Measurements from ENCODE around the gene FGD6. TPM values are rescaled to one million over a fixed set of nuclear protein-coding genes. Genes with fewer than 3 reads are reported as not detected.
A peak's percentile ranks its signal among the peaks of the same experiment; 100 is the strongest.

The FGD6 gene
- total and polyA plus RNA-seq, 2 experiments from 2014 or later, result 10.4 to 17.2 TPM

GRCh38 chr12:95100264-95101190, 116.7 kb downstream of the FGD6 start:
- DNase-seq (ENCODE audit: low spot score), result no peak
- WGBS (ENCODE audit: low lambda C conversion rate, missing lambda C conversion rate), result 69% methylated on average over 11 of the region's 11 CpGs
- Histone ChIP-seq H3K9me3 (ENCODE audit: low read depth) (no peaks in the 10 kb centered on the region), H3K9me2 (replicated peaks; ENCODE audit: insufficient read depth) (no peaks in the 10 kb centered on the region), H3K4me2 (peak overlapping the region; percentile 15), H2AFZ (no peak overlapping the region), H3K4me3 (no peak overlapping the region), H3K4me1 (ENCODE audit: insufficient read depth) (peaks cover 30% of the 10 kb centered on the region), H3K27ac (peak overlapping the region; percentile 31), H3K36me3 (replicated peaks; ENCODE audit: insufficient read depth, low read depth) (peaks cover 8% of the 10 kb centered on the region), H4K20me1 (ENCODE audit: insufficient read depth, poor library complexity, severe bottlenecking) (no peaks in the 10 kb centered on the region), H3K27me3 (no peaks in the 10 kb centered on the region), H3K79me2 (no peaks in the 10 kb centered on the region)
- TF ChIP-seq CTCF (IDR thresholded peaks at IDR 0.05; ENCODE audit: poor library complexity), result no peak
- no peak for TF ChIP-seq EZH2 (IDR thresholded peaks at IDR 0.05; ENCODE audit: borderline replicate concordance)
- TF ChIP-seq EZH2phosphoT487 (IDR thresholded peaks at IDR 0.05; ENCODE audit: low read depth, severe bottlenecking, unreplicated experiment), result no peak

- WGBS (ENCODE audit: low lambda C conversion rate, missing lambda C conversion rate), result 96% methylated on average over 4 of the region's 4 CpGs
- H3K9me2 ChIP-seq (replicated peaks; ENCODE audit: insufficient read depth), result no peaks in the 10 kb centered on the region
Measured at GRCh38 chr12:95099270-95099790, 117.9 kb downstream of the FGD6 start.

GRCh38 chr12:95096852-95097251, 120.4 kb downstream of the FGD6 start:
- Histone ChIP-seq H3K36me3 (replicated peaks; ENCODE audit: insufficient read depth, low read depth) (no peaks in the 10 kb centered on the region), H3K9me3 (ENCODE audit: low read depth) (no peaks in the 10 kb centered on the region), H4K20me1 (ENCODE audit: insufficient read depth, poor library complexity, severe bottlenecking) (no peaks in the 10 kb centered on the region), H3K4me3 (no peak overlapping the region), H3K79me2 (no peaks in the 10 kb centered on the region), H2AFZ (no peak overlapping the region), H3K4me2 (no peak overlapping the region), H3K9me2 (replicated peaks; ENCODE audit: insufficient read depth) (no peaks in the 10 kb centered on the region), H3K27ac (peak overlapping the region; percentile 44), H3K4me1 (ENCODE audit: insufficient read depth) (peaks cover 30% of the 10 kb centered on the region), H3K27me3 (no peaks in the 10 kb centered on the region)
- DNase-seq (ENCODE audit: low spot score), result no peak
- 42% methylated on average over 3 of the region's 3 CpGs for WGBS (ENCODE audit: low lambda C conversion rate, missing lambda C conversion rate)
- TF ChIP-seq CTCF (IDR thresholded peaks at IDR 0.05; ENCODE audit: poor library complexity) (no peak), EZH2phosphoT487 (IDR thresholded peaks at IDR 0.05; ENCODE audit: low read depth, severe bottlenecking, unreplicated experiment) (no peak), EZH2 (IDR thresholded peaks at IDR 0.05; ENCODE audit: borderline replicate concordance) (no peak)

More at GRCh38 chr12:95099270-95099790, 117.9 kb downstream of the FGD6 start:
- no peak for DNase-seq (ENCODE audit: low spot score)
- no peaks in the 10 kb centered on the region for H3K9me3 ChIP-seq (ENCODE audit: low read depth)
- no peaks in the 10 kb centered on the region for H4K20me1 ChIP-seq (ENCODE audit: insufficient read depth, poor library complexity, severe bottlenecking)
- H3K27ac ChIP-seq, result peak overlapping the region; percentile 80
- H3K4me2 ChIP-seq, result no peak overlapping the region
- no peak overlapping the region for H3K4me3 ChIP-seq
- H3K79me2 ChIP-seq, result no peaks in the 10 kb centered on the region
- TF ChIP-seq EZH2phosphoT487 (IDR thresholded peaks at IDR 0.05; ENCODE audit: low read depth, severe bottlenecking, unreplicated experiment) (no peak), EZH2 (IDR thresholded peaks at IDR 0.05; ENCODE audit: borderline replicate concordance) (no peak), CTCF (IDR thresholded peaks at IDR 0.05; ENCODE audit: poor library complexity) (no peak)
- no peaks in the 10 kb centered on the region for H3K27me3 ChIP-seq
- H3K36me3 ChIP-seq (replicated peaks; ENCODE audit: insufficient read depth, low read depth), result peaks cover 6% of the 10 kb centered on the region
- no peak overlapping the region for H2AFZ ChIP-seq
- peaks cover 30% of the 10 kb centered on the region for H3K4me1 ChIP-seq (ENCODE audit: insufficient read depth)
